WI38 (cell line): Measurements from ENCODE around the gene RAB8A.
"Not testable (repeated sequence)": the region's sequence is repeated elsewhere in the genome, so short reads cannot be mapped to it uniquely, and the experiment has no call there.

Source experiments
- H3K4me3 ChIP-seq: 2 replicates; pipeline ENCODE4 v1.5.1; 2011; ENCODE audit warnings: low read depth, mild to moderate bottlenecking, control low read depth, low read length
- CTCF ChIP-seq: IDR thresholded peaks from 2 replicates; pipeline ENCODE4 v1.5.1; 2012; ENCODE audit warnings: low read depth, mild to moderate bottlenecking, control low read depth, low read length

Gene RAB8A

GRCh38 chr19:16168465-16169081 lies 56.9 kb downstream of the RAB8A start:
- no peak for TF ChIP-seq CTCF
- H3K4me3 ChIP-seq = no peak overlapping the region

GRCh38 chr19:16170134-16170533 lies 58.4 kb downstream of the RAB8A start:
- TF ChIP-seq CTCF = no peak
- no peak overlapping the region for H3K4me3 ChIP-seq

DNA sequence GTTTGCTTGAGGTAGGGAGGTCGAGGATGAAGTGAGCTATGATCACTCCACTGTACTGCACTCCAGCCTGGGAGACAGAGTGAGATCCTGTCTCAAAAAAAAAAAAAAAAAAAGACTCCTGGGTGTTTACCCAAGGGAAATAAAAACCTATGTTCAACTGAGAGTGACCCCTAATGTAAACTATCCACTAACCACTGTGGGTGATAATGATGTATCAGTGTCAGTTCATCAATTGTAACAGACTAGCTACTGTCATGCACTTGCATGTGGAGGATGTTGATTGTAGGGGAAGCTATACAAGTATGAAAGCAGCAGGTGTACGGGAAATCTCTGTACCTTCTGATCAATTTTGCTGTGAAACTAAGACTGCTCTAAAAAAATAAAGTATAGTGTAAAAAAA lies 64.3 kb downstream of the RAB8A start:
- no peak for TF ChIP-seq CTCF
- H3K4me3 ChIP-seq = no peak overlapping the region

GRCh38 chr19:16178866-16179265 lies 67.2 kb downstream of the RAB8A start:
- not testable (repeated sequence) for H3K4me3 ChIP-seq

GRCh38 chr19:16180611-16181010 lies 68.9 kb downstream of the RAB8A start:
- H3K4me3 ChIP-seq = no peak overlapping the region
- TF ChIP-seq CTCF = no peak
